Upper lobe of left lung (tissue), 6 donors: Measurements from ENCODE around the gene ZEB1. TPM values are rescaled to one million over a fixed set of nuclear protein-coding genes. Genes with fewer than 3 reads are reported as not detected.

Experiments
- ATAC-seq, 2 donors: fragments of 200-7000 bp; cut with Tn5 transposase; one replicate each; pipeline ENCODE4 v1.9.1; 2022; ENCODE audit warnings: mild to moderate bottlenecking in 2 of 2, moderate library complexity in 2 of 2; ENCODE audit not compliant: low FRiP score in 2 of 2
- DNase-seq, 2 donors: peaks; one replicate each; pipeline ENCODE4 v3.0.0-alpha.2; 2019 to 2020
- H3K27ac ChIP-seq, 4 donors: fragments of 200-600 bp; sonication (generic); one replicate each; pipeline ENCODE4 v1.5.1; 2016 to 2019
- H3K27me3 ChIP-seq, 4 donors: fragments of 200-600 bp; sonication (generic); one replicate each; pipeline ENCODE4 v1.5.1; 2017 to 2019
- H3K36me3 ChIP-seq, 4 donors: fragments of 200-600 bp; sonication (generic); one replicate each; pipeline ENCODE4 v1.5.1; 2016 to 2019
- H3K4me1 ChIP-seq, 4 donors: fragments of 200-600 bp; sonication (generic); one replicate each; pipeline ENCODE4 v1.5.1; 2018 to 2019
- H3K4me3 ChIP-seq, 4 donors: fragments of 200-600 bp; sonication (generic); one replicate each; pipeline ENCODE4 v1.5.1; 2017 to 2019; ENCODE audit warnings: mild to moderate bottlenecking in 2 of 4, moderate library complexity in 1 of 4
- H3K9me3 ChIP-seq, 4 donors: fragments of 200-600 bp; sonication (generic); one replicate each; pipeline ENCODE4 v1.5.1; 2018 to 2019
- CTCF ChIP-seq, 6 experiments: fragments of 450-650 bp in 4 of 6; fragments of 200-600 bp in 2 of 6; sonication (generic) in 2 of 6; IDR thresholded peaks; one replicate each; pipeline ENCODE4 v1.5.1; 2016 to 2019; ENCODE audit warnings: antibody characterized with exemption in 6 of 6
- EP300 ChIP-seq, 4 donors: sonication (generic); formaldehyde crosslinking; IDR thresholded peaks; one replicate each; pipeline ENCODE4 v1.5.1; 2017; ENCODE audit warnings: antibody characterized with exemption in 4 of 4, control low read depth in 2 of 4
- POLR2A ChIP-seq, 4 donors: fragments of 450-650 bp; IDR thresholded peaks; one replicate each; pipeline ENCODE4 v1.5.1; 2016 to 2017; ENCODE audit warnings: antibody characterized with exemption in 4 of 4, mild to moderate bottlenecking in 2 of 4
- POLR2AphosphoS5 ChIP-seq, 2 donors: sonication (generic); formaldehyde crosslinking; IDR thresholded peaks; one replicate each; pipeline ENCODE4 v1.5.1; 2017; ENCODE audit warnings: antibody characterized with exemption in 2 of 2
- WGBS, 2 donors: methylation state at CpG; one replicate each; pipeline ENCODE4 v1.1.5; 2017 to 2018; 5-methylcytosine and 5-hydroxymethylcytosine counted together
- total RNA-seq, 6 donors: library from RNA; depleted of rRNA in 4 of 6; stranded (reverse); fragments of >200 nt in 4 of 6; gene quantifications; one replicate each; pipeline versions ENCODE4 v1.1.0 to v1.2.1, GENCODE V29; 2016 to 2021
- donor health status: DM: no; HTN: no; CAD: no; lungs with moderate emphysema.
- donor health status: DM: no; HTN: yes; CAD: no; lungs with severe emphysema.

Gene ZEB1
- total RNA-seq, 6 donors from 2014 or later: 17.8 to 46.1 (median 32.6) TPM

GRCh38 chr10:31431021-31431420 lies 112.0 kb downstream of the ZEB1 start:
- Histone ChIP-seq H3K4me1 (no peaks in the 10 kb centered on the region), H3K36me3 (no peaks in the 10 kb centered on the region), H3K4me3 (no peak overlapping the region), H3K9me3 (no peaks in the 10 kb centered on the region), H3K27ac (no peak overlapping the region), H3K27me3 (no peaks in the 10 kb centered on the region)
- no peak for DNase-seq
- ATAC-seq: no peak
- no peak for TF ChIP-seq CTCF (IDR thresholded peaks at IDR 0.05)
- no peak for TF ChIP-seq POLR2A (IDR thresholded peaks at IDR 0.05)
- no peak for TF ChIP-seq EP300 (IDR thresholded peaks at IDR 0.05)
- TF ChIP-seq POLR2AphosphoS5 (IDR thresholded peaks at IDR 0.05): no peak

GRCh38 chr10:31437959-31438358 lies 118.9 kb downstream of the ZEB1 start:
- no peak for ATAC-seq
- WGBS, 2 donors: 88 to 92% methylated on average over 4 of the region's 4 CpGs
- DNase-seq: no peak

GRCh38 chr10:31451766-31452165 lies 132.8 kb downstream of the ZEB1 start:
- H3K36me3 ChIP-seq: no peaks in the 10 kb centered on the region
- no peaks in the 10 kb centered on the region for H3K9me3 ChIP-seq
- H3K27ac ChIP-seq: no peak overlapping the region
- H3K27me3 ChIP-seq: no peaks in the 10 kb centered on the region
- TF ChIP-seq POLR2A (IDR thresholded peaks at IDR 0.05): no peak
- TF ChIP-seq CTCF (IDR thresholded peaks at IDR 0.05): no peak
- no peak for TF ChIP-seq POLR2AphosphoS5 (IDR thresholded peaks at IDR 0.05)
- TF ChIP-seq EP300 (IDR thresholded peaks at IDR 0.05): no peak
- DNase-seq (no peak), ATAC-seq (no peak)
- H3K4me1 ChIP-seq: no peaks in the 10 kb centered on the region
- WGBS, 2 donors: 83 to 87% methylated on average over 2 of the region's 2 CpGs
- H3K4me3 ChIP-seq: no peak overlapping the region

More at GRCh38 chr10:31437959-31438358, 118.9 kb downstream of the ZEB1 start:
- Histone ChIP-seq H3K9me3 (no peaks in the 10 kb centered on the region), H3K27me3 (no peaks in the 10 kb centered on the region), H3K4me1 (no peaks in the 10 kb centered on the region), H3K27ac (no peak overlapping the region), H3K36me3 (no peaks in the 10 kb centered on the region), H3K4me3 (no peak overlapping the region)
- no peak for TF ChIP-seq CTCF (IDR thresholded peaks at IDR 0.05)
- no peak for TF ChIP-seq EP300 (IDR thresholded peaks at IDR 0.05)
- no peak for TF ChIP-seq POLR2A (IDR thresholded peaks at IDR 0.05)
- no peak for TF ChIP-seq POLR2AphosphoS5 (IDR thresholded peaks at IDR 0.05)

GRCh38 chr10:31456468-31456867 lies 137.5 kb downstream of the ZEB1 start:
- H3K27me3 ChIP-seq: no peaks in the 10 kb centered on the region
- H3K27ac ChIP-seq: no peak overlapping the region
- 77 to 79% methylated on average over 1 of the region's 1 CpG for WGBS, 2 donors
- no peaks in the 10 kb centered on the region for H3K4me1 ChIP-seq
- TF ChIP-seq POLR2A (IDR thresholded peaks at IDR 0.05) (no peak), POLR2AphosphoS5 (IDR thresholded peaks at IDR 0.05) (no peak)
- ATAC-seq (no peak), DNase-seq (no peak)
- H3K9me3 ChIP-seq: no peaks in the 10 kb centered on the region
- peaks cover 0 to 6% (median 0%) of the 10 kb centered on the region in 4 donors for H3K36me3 ChIP-seq
- H3K4me3 ChIP-seq: no peak overlapping the region

DNA sequence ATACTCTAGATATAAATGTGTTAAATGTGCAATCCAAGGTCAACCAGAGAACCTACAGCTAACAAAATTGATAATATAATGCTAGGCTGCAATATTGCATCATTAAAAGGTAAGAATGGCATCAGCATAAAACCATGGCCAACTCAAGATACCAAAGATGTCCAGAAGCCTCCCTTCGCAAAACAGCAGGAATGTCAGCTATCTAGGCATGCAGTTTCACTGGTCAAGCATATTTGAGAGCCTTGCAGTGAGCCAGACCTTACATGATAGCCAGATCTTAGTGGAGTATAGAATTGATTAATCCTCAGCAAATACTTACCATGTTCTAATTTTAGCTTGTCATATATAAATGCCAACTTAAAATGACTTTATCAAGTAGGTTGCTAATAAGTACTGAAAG lies 138.8 kb downstream of the ZEB1 start:
- H3K27ac ChIP-seq: no peak overlapping the region
- 83 to 93% methylated on average over 1 of the region's 1 CpG for WGBS, 2 donors
- no peak for TF ChIP-seq CTCF (IDR thresholded peaks at IDR 0.05)
- no peak for TF ChIP-seq POLR2AphosphoS5 (IDR thresholded peaks at IDR 0.05)
- TF ChIP-seq EP300 (IDR thresholded peaks at IDR 0.05): no peak
- no peak for TF ChIP-seq POLR2A (IDR thresholded peaks at IDR 0.05)

More for the DNA sequence above, 138.8 kb downstream of the ZEB1 start:
- no peaks in the 10 kb centered on the region for H3K27me3 ChIP-seq
- H3K4me1 ChIP-seq: no peaks in the 10 kb centered on the region
- no peak overlapping the region for H3K4me3 ChIP-seq
- no peak for ATAC-seq
- H3K36me3 ChIP-seq: peaks cover 0 to 19% (median 2%) of the 10 kb centered on the region in 4 donors
- no peaks in the 10 kb centered on the region for H3K9me3 ChIP-seq
- DNase-seq: no peak
